ENCODE data around the gene SERPINB13. TPM values are rescaled to one million over a fixed set of nuclear protein-coding genes. Genes with fewer than 3 reads are reported as not detected.

SERPINB13 gene
- total RNA-seq, 4 donors from 2014 or later = not detected

DNA sequence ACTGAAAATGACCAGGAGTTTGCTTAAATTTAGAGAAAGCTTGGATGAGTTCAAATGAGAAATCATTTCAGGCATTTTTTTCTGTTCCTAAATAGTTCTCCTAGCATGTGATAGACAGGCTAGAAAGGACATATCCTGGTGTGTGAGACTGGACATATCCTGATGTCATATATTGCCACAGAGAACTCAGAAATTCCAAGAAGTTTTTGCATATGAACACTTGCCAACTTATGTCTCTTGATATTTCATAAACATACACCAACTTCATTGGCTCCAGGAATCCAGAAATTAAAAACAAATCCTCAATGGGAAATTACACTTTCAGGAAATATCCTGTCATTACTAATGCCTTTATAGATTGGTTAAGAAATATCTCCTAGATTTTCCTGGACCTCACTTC, 59.8 kb downstream of the SERPINB13 start:
- DNase-seq = no peak

DNA sequence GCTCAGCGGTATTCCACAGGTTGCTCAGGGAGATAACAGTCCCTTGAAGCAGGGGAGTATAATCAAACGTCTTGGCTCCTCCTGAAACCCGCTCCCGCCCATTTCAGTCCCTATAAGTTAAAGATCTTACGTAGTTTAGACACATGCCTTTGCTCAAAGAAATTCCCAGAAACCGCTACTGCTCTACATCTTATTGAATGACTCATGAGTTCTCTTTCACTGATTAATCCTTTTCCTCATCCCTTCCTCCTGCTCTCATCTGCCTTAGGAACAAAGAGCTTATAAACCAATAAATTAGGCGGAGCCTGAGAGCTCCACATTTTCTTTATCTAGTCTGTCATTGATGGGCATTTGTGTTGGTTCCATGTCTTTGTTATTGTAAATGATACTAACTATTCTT, 61.1 kb downstream of the SERPINB13 start:
- Histone ChIP-seq H3K27ac (no peak overlapping the region), H3K27me3 (no peaks in the 10 kb centered on the region), H3K36me3 (no peaks in the 10 kb centered on the region), H3K4me1 (no peaks in the 10 kb centered on the region), H3K9me3 (no peaks in the 10 kb centered on the region), H3K4me3 (no peak overlapping the region)
- no peak for TF ChIP-seq POLR2A (IDR thresholded peaks at IDR 0.05)
- TF ChIP-seq, protein P1, sequence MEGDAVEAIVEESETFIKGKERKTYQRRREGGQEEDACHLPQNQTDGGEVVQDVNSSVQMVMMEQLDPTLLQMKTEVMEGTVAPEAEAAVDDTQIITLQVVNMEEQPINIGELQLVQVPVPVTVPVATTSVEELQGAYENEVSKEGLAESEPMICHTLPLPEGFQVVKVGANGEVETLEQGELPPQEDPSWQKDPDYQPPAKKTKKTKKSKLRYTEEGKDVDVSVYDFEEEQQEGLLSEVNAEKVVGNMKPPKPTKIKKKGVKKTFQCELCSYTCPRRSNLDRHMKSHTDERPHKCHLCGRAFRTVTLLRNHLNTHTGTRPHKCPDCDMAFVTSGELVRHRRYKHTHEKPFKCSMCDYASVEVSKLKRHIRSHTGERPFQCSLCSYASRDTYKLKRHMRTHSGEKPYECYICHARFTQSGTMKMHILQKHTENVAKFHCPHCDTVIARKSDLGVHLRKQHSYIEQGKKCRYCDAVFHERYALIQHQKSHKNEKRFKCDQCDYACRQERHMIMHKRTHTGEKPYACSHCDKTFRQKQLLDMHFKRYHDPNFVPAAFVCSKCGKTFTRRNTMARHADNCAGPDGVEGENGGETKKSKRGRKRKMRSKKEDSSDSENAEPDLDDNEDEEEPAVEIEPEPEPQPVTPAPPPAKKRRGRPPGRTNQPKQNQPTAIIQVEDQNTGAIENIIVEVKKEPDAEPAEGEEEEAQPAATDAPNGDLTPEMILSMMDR (IDR thresholded peaks at IDR 0.05) = no peak
- intact Hi-C loops (cut with DNase I; ENCODE audit: low total_unique reads) = no loop called here
- DNase-seq = no peak

More for the DNA sequence above, 59.8 kb downstream of the SERPINB13 start:
- no peak overlapping the region for H3K27ac ChIP-seq
- no peaks in the 10 kb centered on the region for H3K27me3 ChIP-seq
- TF ChIP-seq, protein P1 (IDR thresholded peaks at IDR 0.05) = no peak
- no peak for TF ChIP-seq POLR2A (IDR thresholded peaks at IDR 0.05)
- intact Hi-C loops (cut with DNase I; ENCODE audit: low total_unique reads) = no loop called here
- H3K4me1 ChIP-seq = no peaks in the 10 kb centered on the region
- no peaks in the 10 kb centered on the region for H3K9me3 ChIP-seq
- no peaks in the 10 kb centered on the region for H3K36me3 ChIP-seq
- no peak overlapping the region for H3K4me3 ChIP-seq

Other genes with a start within 250 kb of the SERPINB13 start
- gene KDSR, start 220.1 kb upstream of the SERPINB13 start, total RNA-seq = 10 to 100 TPM; 12.6 to 68.6 (median 29.3) TPM
- gene VPS4B, start 164.9 kb upstream of the SERPINB13 start, total RNA-seq = 100 to 1,000 TPM in 1 of 4 donors, 10 to 100 TPM in 3; 32.4 to 214 (median 52.2) TPM
- gene SERPINB5, start 110.4 kb upstream of the SERPINB13 start, total RNA-seq = under 1 TPM in 1 of 4 donors, not detected in 3; 0.69 TPM
- not detected for gene SERPINB12, start 45.0 kb upstream of the SERPINB13 start, total RNA-seq
- gene SERPINB4, start 56.9 kb downstream of the SERPINB13 start, total RNA-seq = not detected
- gene SERPINB3, start 74.5 kb downstream of the SERPINB13 start, total RNA-seq = not detected
- not detected for gene SERPINB11, start 115.6 kb downstream of the SERPINB13 start, total RNA-seq
- not detected for gene SERPINB7, start 188.1 kb downstream of the SERPINB13 start, total RNA-seq